Colonic mucosa (tissue), 4 donors: ENCODE data around the gene DCTD. TPM values are rescaled to one million over a fixed set of nuclear protein-coding genes. Genes with fewer than 3 reads are reported as not detected.
"Not testable (repeated sequence)": the region's sequence is repeated elsewhere in the genome, so short reads cannot be mapped to it uniquely, and the experiment has no call there.

ENCODE experiments used
- DNase-seq: peaks from one replicate; pipeline ENCODE4 v3.0.0-alpha.2; 2020
- H3K27ac ChIP-seq: fragments of 200-600 bp; one replicate; pipeline ENCODE4 v1.8.0; 2021
- H3K27me3 ChIP-seq: fragments of 200-600 bp; one replicate; pipeline ENCODE4 v1.8.0; 2021
- H3K36me3 ChIP-seq: fragments of 200-600 bp; one replicate; pipeline ENCODE4 v1.8.0; 2021
- H3K4me1 ChIP-seq: fragments of 200-600 bp; one replicate; pipeline ENCODE4 v1.8.0; 2021; ENCODE audit warnings: mild to moderate bottlenecking
- H3K4me3 ChIP-seq: fragments of 200-600 bp; one replicate; pipeline ENCODE4 v1.8.0; 2021
- H3K9ac ChIP-seq, 2 donors: one replicate each; pipeline ENCODE4 v1.7.0; 2013; ENCODE audit warnings: control low read depth in 2 of 2, low read depth in 2 of 2, low read length in 2 of 2
- H3K9me3 ChIP-seq: fragments of 200-600 bp; one replicate; pipeline ENCODE4 v1.8.0; 2021
- CTCF ChIP-seq: fragments of 200-600 bp; IDR thresholded peaks from one replicate; pipeline ENCODE4 v1.8.0; 2022; ENCODE audit warnings: antibody characterized with exemption, mild to moderate bottlenecking
- intact Hi-C: fragments of 100-400 bp; cut with DNase I; formaldehyde crosslinking; loops from one replicate; pipeline ENCODE4 v1.14.1; 2022
- total RNA-seq, 2 donors: library from RNA; stranded (reverse); fragmentation: NEBNext Ultra II Directional in 1 of 2; extraction: Animal tissue kit (Norgen Biotek cat#: 25700) in 1 of 2; gene quantifications; one replicate each; pipeline ENCODE4 v1.2.1, GENCODE V29; 2021
- donor health status: healthy.
- donor health status: DM: no; HTN: no; CAD: no.
- donor health status: DM: no; HTN: no; CAD: no.

DCTD gene
- total RNA-seq, 2 donors from 2014 or later, result 51.4 to 54.6 TPM

GRCh38 chr4:182905038-182905437, 12.1 kb downstream of the DCTD start:
- H3K4me3 ChIP-seq, result no peak overlapping the region
- intact Hi-C loops, result no loop called here
- H3K9ac ChIP-seq, result no peak overlapping the region
- no peaks in the 10 kb centered on the region for H3K4me1 ChIP-seq
- H3K9me3 ChIP-seq, result no peaks in the 10 kb centered on the region
- no peak overlapping the region for H3K27ac ChIP-seq
- DNase-seq, result no peak
- no peaks in the 10 kb centered on the region for H3K27me3 ChIP-seq
- H3K36me3 ChIP-seq, result no peaks in the 10 kb centered on the region
- no peak for TF ChIP-seq CTCF

GRCh38 chr4:182904211-182904761, 12.9 kb downstream of the DCTD start:
- Histone ChIP-seq H3K4me3 (no peak overlapping the region), H3K4me1 (no peaks in the 10 kb centered on the region), H3K27me3 (no peaks in the 10 kb centered on the region), H3K9me3 (no peaks in the 10 kb centered on the region), H3K9ac (no peak overlapping the region), H3K27ac (no peak overlapping the region), H3K36me3 (no peaks in the 10 kb centered on the region)
- intact Hi-C loops, result no loop called here
- no peak for DNase-seq
- no peak for TF ChIP-seq CTCF

GRCh38 chr4:182903013-182903412, 14.2 kb downstream of the DCTD start:
- no peak for DNase-seq
- no peak overlapping the region for H3K27ac ChIP-seq
- H3K4me3 ChIP-seq, result no peak overlapping the region
- no peak overlapping the region for H3K9ac ChIP-seq
- H3K27me3 ChIP-seq, result no peaks in the 10 kb centered on the region
- H3K4me1 ChIP-seq, result no peaks in the 10 kb centered on the region
- intact Hi-C loops, result no loop called here
- no peaks in the 10 kb centered on the region for H3K9me3 ChIP-seq
- no peaks in the 10 kb centered on the region for H3K36me3 ChIP-seq
- TF ChIP-seq CTCF, result no peak

- H3K9ac ChIP-seq, result no peak overlapping the region
- no peaks in the 10 kb centered on the region for H3K36me3 ChIP-seq
- H3K4me1 ChIP-seq, result no peaks in the 10 kb centered on the region
- H3K27me3 ChIP-seq, result no peaks in the 10 kb centered on the region
- intact Hi-C loops, result no loop called here
- no peak for DNase-seq
- no peaks in the 10 kb centered on the region for H3K9me3 ChIP-seq
- H3K4me3 ChIP-seq, result no peak overlapping the region
- H3K27ac ChIP-seq, result no peak overlapping the region
- no peak for TF ChIP-seq CTCF
Measured at GRCh38 chr4:182901337-182901736, 15.8 kb downstream of the DCTD start.

- H3K4me1 ChIP-seq, H3K4me3 ChIP-seq, H3K36me3 ChIP-seq, DNase-seq, intact Hi-C loops, H3K27ac ChIP-seq, H3K9ac ChIP-seq, H3K27me3 ChIP-seq, H3K9me3 ChIP-seq: not testable (repeated sequence)
Measured at GRCh38 chr4:182900021-182900420, 17.2 kb downstream of the DCTD start.

GRCh38 chr4:182898479-182898799, 18.7 kb downstream of the DCTD start:
- Histone ChIP-seq H3K9ac (no peak overlapping the region), H3K27ac (no peak overlapping the region), H3K36me3 (no peaks in the 10 kb centered on the region), H3K9me3 (no peaks in the 10 kb centered on the region), H3K27me3 (no peaks in the 10 kb centered on the region), H3K4me3 (no peak overlapping the region), H3K4me1 (no peaks in the 10 kb centered on the region)
- no peak for DNase-seq
- intact Hi-C loops, result no loop called here
- TF ChIP-seq CTCF, result no peak
